GM12872 (cell line): ENCODE results near the gene TENM3.

ENCODE experiments used
- TF ChIP-seq, protein P1 (sequence below): IDR thresholded peaks from 3 replicates; pipeline ENCODE4 v1.5.1; 2011; ENCODE audit warnings: low read depth, mild to moderate bottlenecking, low read length, moderate library complexity; ENCODE audit not compliant: insufficient read depth

The TENM3 gene

DNA sequence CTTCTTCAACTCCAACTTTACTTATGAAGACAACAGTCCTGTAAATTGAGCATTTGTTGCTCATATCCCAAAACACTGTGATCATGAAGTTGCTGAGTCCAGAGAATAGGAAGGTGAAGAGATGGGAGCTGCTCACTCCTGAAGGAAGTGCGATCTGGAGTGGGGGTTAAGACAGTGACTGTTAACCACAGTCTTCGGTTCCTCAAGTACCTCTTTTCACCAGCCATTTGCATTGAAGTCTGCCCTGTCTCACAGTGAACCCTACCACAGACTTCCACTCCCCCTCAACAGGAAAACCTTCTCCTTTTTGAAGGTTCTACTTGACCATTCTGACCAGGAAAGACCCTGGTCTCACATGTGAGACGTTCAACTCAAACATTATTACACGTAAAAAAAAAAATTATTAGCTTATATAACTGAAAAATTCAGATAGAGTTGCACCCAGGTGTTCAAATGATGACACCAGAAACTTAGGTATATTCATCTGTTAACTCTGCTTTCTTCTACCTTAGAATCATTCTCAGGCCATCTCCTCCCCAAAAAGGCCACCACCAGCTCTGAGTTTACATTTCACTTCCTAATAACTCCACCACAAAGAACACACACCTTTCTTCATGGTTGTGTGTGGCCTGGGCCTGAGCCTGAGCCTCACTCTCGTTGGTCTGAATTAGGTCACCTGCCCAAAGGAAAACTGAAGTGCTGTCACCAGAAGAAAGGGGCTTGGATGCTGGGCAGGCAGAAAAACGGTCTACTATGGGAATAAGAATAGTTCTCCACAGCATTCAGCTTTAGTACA, 474.8 kb downstream of the TENM3 start:
- TF ChIP-seq, protein P1, sequence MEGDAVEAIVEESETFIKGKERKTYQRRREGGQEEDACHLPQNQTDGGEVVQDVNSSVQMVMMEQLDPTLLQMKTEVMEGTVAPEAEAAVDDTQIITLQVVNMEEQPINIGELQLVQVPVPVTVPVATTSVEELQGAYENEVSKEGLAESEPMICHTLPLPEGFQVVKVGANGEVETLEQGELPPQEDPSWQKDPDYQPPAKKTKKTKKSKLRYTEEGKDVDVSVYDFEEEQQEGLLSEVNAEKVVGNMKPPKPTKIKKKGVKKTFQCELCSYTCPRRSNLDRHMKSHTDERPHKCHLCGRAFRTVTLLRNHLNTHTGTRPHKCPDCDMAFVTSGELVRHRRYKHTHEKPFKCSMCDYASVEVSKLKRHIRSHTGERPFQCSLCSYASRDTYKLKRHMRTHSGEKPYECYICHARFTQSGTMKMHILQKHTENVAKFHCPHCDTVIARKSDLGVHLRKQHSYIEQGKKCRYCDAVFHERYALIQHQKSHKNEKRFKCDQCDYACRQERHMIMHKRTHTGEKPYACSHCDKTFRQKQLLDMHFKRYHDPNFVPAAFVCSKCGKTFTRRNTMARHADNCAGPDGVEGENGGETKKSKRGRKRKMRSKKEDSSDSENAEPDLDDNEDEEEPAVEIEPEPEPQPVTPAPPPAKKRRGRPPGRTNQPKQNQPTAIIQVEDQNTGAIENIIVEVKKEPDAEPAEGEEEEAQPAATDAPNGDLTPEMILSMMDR: no peak

DNA sequence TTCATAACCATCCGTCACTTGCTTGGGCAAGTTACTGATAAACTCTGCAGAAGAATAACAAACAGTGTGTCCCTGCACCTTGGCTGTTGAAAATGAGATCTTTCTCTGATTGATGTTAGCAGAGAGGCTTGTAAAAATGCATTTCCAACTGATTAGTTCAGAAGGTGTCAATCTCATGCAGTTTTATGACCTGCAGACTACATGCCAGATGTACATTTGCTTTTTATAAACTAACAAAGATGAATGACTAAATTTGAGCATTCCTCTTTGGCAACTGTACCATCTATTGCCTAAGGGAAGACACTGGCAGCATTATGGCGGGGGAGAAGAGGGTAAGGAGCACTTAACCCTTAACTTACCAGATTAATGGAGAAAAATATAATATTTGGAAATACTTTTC, 481.2 kb downstream of the TENM3 start:
- TF ChIP-seq, protein P1: no peak

DNA sequence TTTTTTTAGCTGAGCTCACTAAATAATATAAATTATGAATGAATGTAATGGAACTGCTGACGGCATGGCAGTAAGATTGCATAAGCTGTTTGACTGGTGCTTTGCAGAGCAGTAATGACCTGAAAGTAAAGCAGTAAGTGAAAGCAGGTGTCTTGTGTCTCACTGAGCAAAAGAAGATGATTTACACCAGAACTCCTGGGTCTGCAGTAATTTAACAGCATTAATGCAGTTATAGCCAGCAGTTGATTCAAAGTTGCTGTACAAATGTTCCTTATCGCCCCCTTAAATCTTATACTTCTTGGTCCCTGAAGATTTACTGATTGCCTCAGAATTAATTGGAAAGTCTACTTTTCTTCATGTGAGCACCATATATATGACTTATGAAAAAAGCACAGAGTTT, 486.3 kb downstream of the TENM3 start:
- TF ChIP-seq, protein P1: no peak

DNA sequence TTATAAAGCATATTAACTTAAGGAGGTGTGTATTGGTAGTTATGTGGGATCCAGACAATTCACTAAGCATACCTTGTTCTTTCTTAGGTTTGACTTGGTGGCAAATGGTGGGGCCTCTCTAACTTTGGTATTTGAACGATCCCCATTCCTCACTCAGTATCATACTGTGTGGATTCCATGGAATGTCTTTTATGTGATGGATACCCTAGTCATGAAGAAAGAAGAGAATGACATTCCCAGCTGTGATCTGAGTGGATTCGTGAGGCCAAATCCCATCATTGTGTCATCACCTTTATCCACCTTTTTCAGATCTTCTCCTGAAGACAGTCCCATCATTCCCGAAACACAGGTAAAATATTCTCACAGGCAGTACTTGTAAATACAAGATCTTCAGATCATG, 487.6 kb downstream of the TENM3 start:
- TF ChIP-seq, protein P1: no peak

DNA sequence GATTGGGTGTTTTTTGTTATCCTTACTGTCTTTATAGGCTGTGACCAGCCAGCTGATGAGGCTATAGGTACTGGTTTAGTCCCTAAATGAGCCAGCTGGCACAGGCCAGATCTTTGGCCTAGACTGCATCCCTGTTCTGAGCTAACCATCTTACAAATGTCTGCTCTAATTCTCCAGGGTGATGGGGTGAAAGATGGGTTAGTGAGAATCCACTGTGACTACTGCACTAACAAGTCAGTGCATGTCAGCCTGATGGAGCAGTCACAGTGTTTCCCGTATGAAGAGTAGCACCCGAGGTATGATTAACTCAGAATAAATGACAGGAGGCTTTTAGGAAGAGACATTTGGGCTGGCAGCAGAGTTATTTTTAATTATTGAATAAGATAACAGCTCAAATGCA, 493.0 kb downstream of the TENM3 start:
- TF ChIP-seq, protein P1: no peak

DNA sequence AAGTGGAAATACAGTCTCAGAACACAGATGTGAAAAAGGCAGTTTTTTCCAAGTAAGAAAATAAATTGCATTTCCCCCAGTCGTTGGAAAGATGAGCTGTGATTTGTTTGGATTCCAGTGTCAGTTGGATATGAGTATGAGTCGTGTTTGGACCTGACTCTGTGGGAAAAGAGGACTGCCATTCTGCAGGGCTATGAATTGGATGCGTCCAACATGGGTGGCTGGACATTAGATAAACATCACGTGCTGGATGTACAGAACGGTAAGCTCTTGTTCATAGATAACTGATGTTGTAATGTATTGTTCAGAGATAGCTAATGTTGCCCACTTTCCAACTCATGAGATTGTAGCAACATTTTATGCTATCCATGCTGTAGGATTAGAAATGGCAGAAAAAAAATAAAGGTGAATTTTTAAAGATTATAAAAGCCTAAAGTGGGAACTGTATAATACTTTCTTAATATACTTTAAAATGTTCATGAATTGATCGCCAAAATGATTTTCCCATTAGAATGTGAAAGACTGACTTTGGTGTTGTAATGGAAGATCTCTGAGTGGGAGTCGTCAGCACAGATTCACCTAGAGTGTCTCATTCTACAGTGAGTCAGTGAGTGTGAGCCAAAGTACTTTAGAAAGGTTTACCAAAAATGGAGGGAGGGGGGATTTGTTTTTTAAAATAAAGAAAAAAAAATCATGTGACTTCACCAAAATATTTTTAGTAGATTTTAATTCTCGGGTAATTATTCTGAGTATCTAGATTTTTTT, 495.3 kb downstream of the TENM3 start:
- TF ChIP-seq, protein P1: no peak

DNA sequence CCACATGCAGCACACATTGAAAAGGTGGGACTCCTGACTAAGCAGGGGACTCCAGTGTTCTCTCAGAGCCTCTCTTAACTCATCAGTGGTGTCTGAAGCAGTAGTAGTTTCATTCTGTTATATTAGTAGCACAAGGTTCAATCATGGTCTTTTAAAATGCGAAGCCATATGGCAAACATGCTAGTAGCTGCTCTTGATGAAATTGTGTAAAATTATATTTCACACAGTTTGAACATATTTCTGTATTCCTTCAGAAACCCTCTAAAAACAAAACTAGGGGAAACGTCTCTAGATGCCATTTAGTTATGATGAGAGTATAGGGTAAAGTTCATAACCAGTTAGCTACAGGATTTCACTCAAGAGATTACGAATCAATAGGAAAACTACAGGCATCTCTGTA, 497.1 kb downstream of the TENM3 start:
- TF ChIP-seq, protein P1: no peak
